ENCODE results near the gene ADAMTSL2.

Gene ADAMTSL2

GRCh38 chr9:133616643-133617405 is 82.3 kb downstream of the ADAMTSL2 start:
- peaks cover 0 to 48% (median 14%) of the 10 kb centered on the region in 11 experiments; a peak in 15 of 22 replicates for H3K27me3 ChIP-seq
- no peak for TF ChIP-seq Cebpa-rat (IDR thresholded peaks at IDR 0.05)
- H3K4me3 ChIP-seq = no peak overlapping the region
- peak overlapping the region in 3 of 11 experiments; percentile 26 to 42 (median 33); a peak in 3 of 22 replicates for H3K4me2 ChIP-seq
- H3K36me3 ChIP-seq = no peaks in the 10 kb centered on the region
- H3K9me3 ChIP-seq (replicated peaks in 1 of 11) = no peaks in the 10 kb centered on the region
- H3K27ac ChIP-seq = no peak overlapping the region
- peaks cover 0 to 45% (median 0%) of the 10 kb centered on the region in 11 experiments; a peak in 7 of 22 replicates for H4K20me1 ChIP-seq
- H3K4me1 ChIP-seq = peaks cover 18 to 41% (median 32%) of the 10 kb centered on the region in 10 experiments
- H3K9ac ChIP-seq = no peak overlapping the region

GRCh38 chr9:133618726-133619125 is 84.2 kb downstream of the ADAMTSL2 start:
- Histone ChIP-seq H3K4me2 (peak overlapping the region in 5 of 11 experiments; percentile 22 to 70 (median 66); a peak in 3 of 22 replicates), H4K20me1 (peaks cover 0 to 33% (median 0%) of the 10 kb centered on the region in 11 experiments; a peak in 6 of 22 replicates), H3K27ac (no peak overlapping the region), H3K27me3 (peaks cover 0 to 32% (median 4%) of the 10 kb centered on the region in 11 experiments; a peak in 7 of 22 replicates), H3K4me1 (peaks cover 18 to 41% (median 32%) of the 10 kb centered on the region in 10 experiments), H3K9me3 (replicated peaks in 1 of 11) (peaks cover 0 to 2% (median 0%) of the 10 kb centered on the region in 11 experiments; a peak in 1 of 22 replicates), H3K36me3 (no peaks in the 10 kb centered on the region), H3K9ac (no peak overlapping the region), H3K4me3 (no peak overlapping the region)
- TF ChIP-seq Cebpa-rat (IDR thresholded peaks at IDR 0.05) = no peak

GRCh38 chr9:133619791-133620190 is 85.3 kb downstream of the ADAMTSL2 start:
- Histone ChIP-seq H3K9ac (no peak overlapping the region), H4K20me1 (peaks cover 0 to 29% (median 0%) of the 10 kb centered on the region in 11 experiments; a peak in 6 of 22 replicates), H3K4me1 (peaks cover 18 to 41% (median 32%) of the 10 kb centered on the region in 10 experiments), H3K36me3 (no peaks in the 10 kb centered on the region), H3K9me3 (replicated peaks in 1 of 11) (peaks cover 3 to 12% (median 6%) of the 10 kb centered on the region in 11 experiments; a peak in 19 of 22 replicates), H3K4me2 (peak overlapping the region; percentile 21 to 70 (median 63)), H3K27me3 (peaks cover 0 to 29% (median 0%) of the 10 kb centered on the region in 11 experiments; a peak in 6 of 22 replicates), H3K4me3 (no peak overlapping the region), H3K27ac (no peak overlapping the region)
- no peak for TF ChIP-seq Cebpa-rat (IDR thresholded peaks at IDR 0.05)

GRCh38 chr9:133621725-133622267 is 87.3 kb downstream of the ADAMTSL2 start:
- Histone ChIP-seq H3K27ac (no peak overlapping the region), H3K9me3 (replicated peaks in 1 of 11) (peaks cover 23 to 32% (median 26%) of the 10 kb centered on the region in 11 experiments), H3K4me2 (no peak overlapping the region), H3K36me3 (no peaks in the 10 kb centered on the region), H3K27me3 (peaks cover 0 to 29% (median 0%) of the 10 kb centered on the region in 11 experiments; a peak in 6 of 22 replicates), H3K9ac (no peak overlapping the region), H3K4me1 (peaks cover 18 to 41% (median 32%) of the 10 kb centered on the region in 10 experiments), H4K20me1 (peaks cover 0 to 11% (median 0%) of the 10 kb centered on the region in 11 experiments; a peak in 4 of 22 replicates), H3K4me3 (no peak overlapping the region)
- TF ChIP-seq Cebpa-rat (IDR thresholded peaks at IDR 0.05) = no peak

GRCh38 chr9:133622555-133622954 is 88.1 kb downstream of the ADAMTSL2 start:
- H3K4me3 ChIP-seq = no peak overlapping the region
- H3K27me3 ChIP-seq = peaks cover 0 to 27% (median 0%) of the 10 kb centered on the region in 11 experiments; a peak in 6 of 22 replicates
- peaks cover 0 to 4% (median 0%) of the 10 kb centered on the region in 11 experiments; a peak in 2 of 22 replicates for H4K20me1 ChIP-seq
- TF ChIP-seq Cebpa-rat (IDR thresholded peaks at IDR 0.05) = no peak
- H3K4me2 ChIP-seq = no peak overlapping the region
- no peak overlapping the region for H3K27ac ChIP-seq
- peaks cover 29 to 40% (median 33%) of the 10 kb centered on the region in 11 experiments for H3K9me3 ChIP-seq (replicated peaks in 1 of 11)
- peaks cover 18 to 35% (median 30%) of the 10 kb centered on the region in 10 experiments for H3K4me1 ChIP-seq
- H3K36me3 ChIP-seq = no peaks in the 10 kb centered on the region
- H3K9ac ChIP-seq = no peak overlapping the region
